Keratinocyte (primary cell): ENCODE data around the gene MDH2.

ENCODE experiments used
- EZH2 ChIP-seq: IDR thresholded peaks from one replicate; pipeline ENCODE4 v1.6.1; 2012; ENCODE audit warnings: inconsistent platforms, mild to moderate bottlenecking, low read length, moderate library complexity
- TF ChIP-seq, protein P1 (sequence below), 3 experiments: IDR thresholded peaks in 1 of 3; conservative IDR thresholded peaks in 1 of 3; optimal IDR thresholded peaks in 1 of 3; 2 replicates in 2 of 3; 3 replicates in 1 of 3; pipeline versions ENCODE3 to v1.5.1; 2011; ENCODE audit warnings: low read length in 3 of 3, mild to moderate bottlenecking in 3 of 3, moderate library complexity in 2 of 3, control low read depth in 1 of 3, inconsistent platforms in 1 of 3; ENCODE audit not compliant: insufficient read depth in 2 of 3; ENCODE audit errors: extremely low read depth in 1 of 3

GRCh38 chr7:76047305-76047810 lies 548 bp upstream of the MDH2 start:
- TF ChIP-seq EZH2, result no peak
- TF ChIP-seq, protein P1, sequence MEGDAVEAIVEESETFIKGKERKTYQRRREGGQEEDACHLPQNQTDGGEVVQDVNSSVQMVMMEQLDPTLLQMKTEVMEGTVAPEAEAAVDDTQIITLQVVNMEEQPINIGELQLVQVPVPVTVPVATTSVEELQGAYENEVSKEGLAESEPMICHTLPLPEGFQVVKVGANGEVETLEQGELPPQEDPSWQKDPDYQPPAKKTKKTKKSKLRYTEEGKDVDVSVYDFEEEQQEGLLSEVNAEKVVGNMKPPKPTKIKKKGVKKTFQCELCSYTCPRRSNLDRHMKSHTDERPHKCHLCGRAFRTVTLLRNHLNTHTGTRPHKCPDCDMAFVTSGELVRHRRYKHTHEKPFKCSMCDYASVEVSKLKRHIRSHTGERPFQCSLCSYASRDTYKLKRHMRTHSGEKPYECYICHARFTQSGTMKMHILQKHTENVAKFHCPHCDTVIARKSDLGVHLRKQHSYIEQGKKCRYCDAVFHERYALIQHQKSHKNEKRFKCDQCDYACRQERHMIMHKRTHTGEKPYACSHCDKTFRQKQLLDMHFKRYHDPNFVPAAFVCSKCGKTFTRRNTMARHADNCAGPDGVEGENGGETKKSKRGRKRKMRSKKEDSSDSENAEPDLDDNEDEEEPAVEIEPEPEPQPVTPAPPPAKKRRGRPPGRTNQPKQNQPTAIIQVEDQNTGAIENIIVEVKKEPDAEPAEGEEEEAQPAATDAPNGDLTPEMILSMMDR (optimal IDR thresholded peaks at IDR 0.05 in 1 of 3, IDR thresholded peaks at IDR 0.05 in 1 of 3, conservative IDR thresholded peaks at IDR 0.05 in 1 of 3; ENCODE audit: extremely low read depth in 1 of 3, insufficient read depth in 2 of 3, low read length in 3 of 3), result no peak
